Stimulated activated naive CD8-positive, alpha-beta T cell treated with anti-CD3 and anti-CD28 coated beads, Interleukin-15, Interleukin-2, amounts not matched to agents 100 U/mL and 50 U/mL, for 24 hours (primary cell): ENCODE measurements around the gene DNMT3L.
"Not testable (repeated sequence)": the region's sequence is repeated elsewhere in the genome, so short reads cannot be mapped to it uniquely, and the experiment has no call there.

ENCODE experiments used
- ATAC-seq: fragments of 150-1000 bp; cut with Tn5 transposase; one replicate; pipeline ENCODE4 v1.10.0; 2021
- DNase-seq: peaks from one replicate; pipeline ENCODE4 v3.0.0; 2021

The DNMT3L gene

DNA sequence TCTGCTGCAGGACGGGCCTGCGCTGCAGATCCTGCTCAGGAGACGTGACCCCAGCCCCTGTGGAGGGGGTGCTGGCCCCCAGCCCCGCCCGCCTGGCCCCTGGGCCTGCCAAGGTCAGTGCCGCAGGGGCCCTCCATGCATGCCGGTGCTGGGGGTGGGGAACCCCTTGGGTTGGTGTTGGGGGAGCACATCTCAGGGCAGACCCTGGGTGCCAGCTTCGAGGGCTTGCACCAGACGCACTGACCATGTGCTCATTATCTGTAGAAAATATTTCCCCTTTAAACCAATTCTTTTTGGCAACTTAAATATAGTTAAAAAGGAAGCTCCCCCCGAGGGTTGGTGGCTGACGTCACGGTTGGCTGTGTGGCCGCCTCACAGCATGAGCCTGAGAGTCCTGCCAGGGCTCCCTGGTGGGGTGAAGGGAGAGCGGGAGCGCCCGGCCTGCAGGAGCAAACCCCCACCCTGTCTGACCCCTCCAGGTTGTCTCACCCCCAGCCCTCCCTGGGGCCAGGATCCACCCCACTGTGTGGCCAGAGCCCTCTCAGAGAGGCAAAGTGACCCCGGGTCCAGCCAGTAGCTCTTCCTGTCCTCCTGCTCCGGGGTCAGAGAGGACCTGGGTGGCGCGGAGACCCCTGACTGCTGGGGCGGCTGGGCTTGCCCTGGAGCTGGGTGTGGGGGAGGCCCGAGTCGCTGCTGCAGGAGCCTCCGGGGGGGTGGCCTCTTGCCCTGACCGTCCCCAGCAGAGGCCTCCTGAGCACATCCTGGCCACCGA, 32.9 kb upstream of the DNMT3L start:
- DNase-seq: peak; percentile 41
- ATAC-seq: no peak

DNA sequence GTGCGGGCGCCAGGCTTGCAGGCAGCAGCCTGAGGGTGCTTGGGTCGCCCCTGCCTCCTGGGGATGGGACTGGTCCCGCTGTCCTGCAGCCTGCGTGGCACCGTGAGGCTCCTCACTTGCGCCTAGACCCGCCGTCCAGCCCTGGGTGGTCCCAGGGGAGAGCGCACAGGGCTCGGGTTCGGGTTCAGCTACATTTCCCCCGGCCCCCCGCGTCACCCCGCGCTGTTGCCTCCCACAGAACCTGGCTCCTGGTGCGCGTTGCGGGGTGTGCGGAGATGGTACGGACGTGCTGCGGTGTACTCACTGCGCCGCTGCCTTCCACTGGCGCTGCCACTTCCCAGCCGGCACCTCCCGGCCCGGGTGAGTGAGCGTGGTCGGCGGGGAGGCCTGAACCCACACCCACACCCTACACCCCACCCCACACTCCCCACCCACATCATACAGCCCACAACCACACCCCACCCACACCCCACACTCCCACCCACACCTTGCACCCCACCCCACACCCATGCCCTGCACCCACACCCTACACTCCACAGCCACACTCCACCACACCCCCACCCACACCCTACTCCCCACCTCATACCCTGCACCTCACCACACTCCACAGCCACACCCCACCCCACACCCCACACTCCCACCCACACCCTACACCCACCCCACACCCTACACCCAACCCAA, 32.0 kb upstream of the DNMT3L start:
- DNase-seq: no peak

GRCh38 chr21:44292812-44293195, 31.1 kb upstream of the DNMT3L start:
- ATAC-seq: no peak

More for the DNA sequence above, 32.0 kb upstream of the DNMT3L start:
- no peak for ATAC-seq

GRCh38 chr21:44291936-44292811, 30.5 kb upstream of the DNMT3L start:
- no peak for ATAC-seq
- no peak for DNase-seq

More at GRCh38 chr21:44292812-44293195, 31.1 kb upstream of the DNMT3L start:
- DNase-seq: no peak

GRCh38 chr21:44291078-44291935, 29.6 kb upstream of the DNMT3L start:
- no peak for DNase-seq
- no peak for ATAC-seq

GRCh38 chr21:44290327-44291077, 28.8 kb upstream of the DNMT3L start:
- DNase-seq (no peak), ATAC-seq (no peak)

DNA sequence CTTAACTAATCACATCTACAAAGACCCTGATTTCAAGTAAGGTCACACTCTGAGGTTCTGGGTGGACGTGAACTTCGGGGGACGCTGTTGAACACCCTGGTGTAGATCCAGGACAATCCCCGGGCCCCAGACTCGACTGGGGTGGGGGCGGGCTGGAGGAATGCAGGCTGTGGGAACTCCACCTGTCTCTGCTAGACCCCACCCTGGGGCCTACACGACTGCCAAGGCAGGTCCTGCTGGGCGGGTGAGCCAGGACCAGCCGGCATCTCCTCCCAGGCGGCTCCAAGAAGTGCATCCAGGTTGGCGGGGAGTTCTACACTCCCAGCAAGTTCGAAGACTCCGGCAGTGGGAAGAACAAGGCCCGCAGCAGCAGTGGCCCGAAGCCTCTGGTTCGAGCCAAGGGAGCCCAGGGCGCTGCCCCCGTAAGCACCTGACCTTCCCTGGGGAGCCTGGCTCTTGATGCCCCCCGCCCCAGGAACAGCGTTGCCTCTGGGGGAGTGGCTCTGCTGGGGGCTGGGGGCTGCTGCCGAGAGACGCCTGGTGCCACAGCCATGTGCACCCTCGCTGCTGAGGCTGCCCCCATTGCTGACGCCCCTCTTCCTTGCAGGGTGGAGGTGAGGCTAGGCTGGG, 27.8 kb upstream of the DNMT3L start:
- ATAC-seq: no peak
- no peak for DNase-seq

GRCh38 chr21:44288251-44289110, 26.8 kb upstream of the DNMT3L start:
- no peak for DNase-seq
- ATAC-seq: no peak

GRCh38 chr21:44286716-44287632, 25.3 kb upstream of the DNMT3L start:
- ATAC-seq: no peak
- no peak for DNase-seq

- no peak for ATAC-seq
- no peak for DNase-seq
Observed at GRCh38 chr21:44286086-44286715, 24.5 kb upstream of the DNMT3L start.

DNA sequence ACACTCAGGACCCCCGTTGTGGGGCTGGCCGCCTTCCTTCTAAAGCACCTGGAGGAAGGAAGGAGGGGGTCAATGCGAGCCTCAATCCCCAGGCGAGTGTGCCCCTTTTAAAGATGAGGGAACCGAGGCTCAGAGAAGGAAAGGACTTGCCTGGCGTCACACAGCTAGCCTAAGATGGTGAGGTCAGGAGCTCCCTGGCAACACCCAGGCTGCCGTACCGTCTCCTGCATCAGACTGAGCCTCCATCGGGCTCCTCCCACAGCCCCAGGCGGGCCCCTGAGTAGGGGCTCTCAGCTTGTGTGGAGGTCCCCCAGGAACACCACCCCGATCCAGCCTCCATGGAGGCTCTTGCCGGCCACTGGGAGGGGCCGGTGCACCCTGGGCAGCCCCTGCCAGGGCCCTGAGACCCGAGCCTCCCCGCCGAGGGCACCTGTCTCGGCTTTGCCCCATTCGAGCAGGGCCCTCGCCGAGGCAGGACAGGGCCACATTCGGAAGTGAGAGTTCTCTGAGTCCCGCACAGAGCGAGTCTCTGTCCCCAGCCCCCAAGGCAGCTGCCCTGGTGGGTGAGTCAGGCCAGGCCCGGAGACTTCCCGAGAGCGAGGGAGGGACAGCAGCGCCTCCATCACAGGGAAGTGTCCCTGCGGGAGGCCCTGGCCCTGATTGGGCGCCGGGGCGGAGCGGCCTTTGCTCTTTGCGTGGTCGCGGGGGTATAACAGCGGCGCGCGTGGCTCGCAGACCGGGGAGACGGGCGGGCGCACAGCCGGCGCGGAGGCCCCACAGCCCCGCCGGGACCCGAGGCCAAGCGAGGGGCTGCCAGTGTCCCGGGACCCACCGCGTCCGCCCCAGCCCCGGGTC, 23.7 kb upstream of the DNMT3L start, which contains the start of gene AIRE:
TSS of gene AIRE (plus strand) at position 739 of the 855 bp plus-strand sequence. CDS start 131 bp downstream, outside the sequence.
- ATAC-seq (no peak), DNase-seq (no peak)

- DNase-seq (no peak), ATAC-seq (no peak)
Observed at GRCh38 chr21:44283948-44284347, 22.3 kb upstream of the DNMT3L start.

- not testable (repeated sequence) for ATAC-seq, DNase-seq
Observed at GRCh38 chr21:44283211-44283785, 21.6 kb upstream of the DNMT3L start.

DNA sequence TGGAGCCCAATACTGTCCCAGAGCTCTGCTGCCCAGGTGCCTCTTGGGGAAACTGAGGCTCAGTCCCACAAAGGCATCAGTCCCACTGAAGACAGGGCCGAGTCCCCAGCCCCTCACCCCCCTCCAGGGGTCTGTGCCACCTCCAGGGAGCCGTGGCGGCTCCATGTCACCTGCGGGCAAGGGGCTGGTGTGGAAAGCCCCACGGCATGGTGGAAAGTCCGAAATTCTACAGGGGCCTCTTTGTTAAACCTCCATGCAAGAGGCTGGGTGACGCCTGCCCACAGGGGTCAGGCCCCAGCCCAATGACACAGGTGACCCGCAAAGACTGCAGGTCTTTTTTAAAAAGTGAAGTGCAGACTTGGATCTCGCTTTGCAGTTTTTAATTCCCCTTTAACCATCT, 20.7 kb upstream of the DNMT3L start:
- DNase-seq (no peak), ATAC-seq (no peak)

GRCh38 chr21:44281801-44282200, 20.1 kb upstream of the DNMT3L start:
- DNase-seq (no peak), ATAC-seq (no peak)
